ENCODE results near the gene SOX5. TPM values are rescaled to one million over a fixed set of nuclear protein-coding genes. Genes with fewer than 3 reads are reported as not detected.

SOX5 gene
- total and polyA plus RNA-seq, 2 of the 8 experiments (the other 6 are each of a cell fraction or from before 2014, with no cell fraction given): 2.2 to 2.6 TPM

DNA sequence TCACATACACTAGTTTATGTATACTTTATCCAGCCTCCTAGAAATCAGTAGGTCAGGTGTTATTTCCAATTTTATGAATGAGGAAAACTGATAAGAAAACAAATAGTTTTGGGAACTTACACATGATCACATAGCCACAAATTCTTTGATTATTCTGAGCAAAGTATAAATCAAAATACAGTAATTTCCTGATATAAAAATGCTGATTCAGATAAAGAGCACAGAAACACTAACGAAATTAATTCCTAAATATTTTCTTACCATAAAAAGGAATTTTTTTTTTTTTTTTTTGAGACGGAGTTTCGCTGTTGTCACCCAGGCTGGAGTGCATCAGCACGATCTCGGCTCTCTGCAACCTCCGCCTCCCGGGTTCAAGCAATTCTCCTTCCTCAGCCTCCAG, 275.4 kb downstream of the SOX5 start (continued):
- TF ChIP-seq, protein P1, sequence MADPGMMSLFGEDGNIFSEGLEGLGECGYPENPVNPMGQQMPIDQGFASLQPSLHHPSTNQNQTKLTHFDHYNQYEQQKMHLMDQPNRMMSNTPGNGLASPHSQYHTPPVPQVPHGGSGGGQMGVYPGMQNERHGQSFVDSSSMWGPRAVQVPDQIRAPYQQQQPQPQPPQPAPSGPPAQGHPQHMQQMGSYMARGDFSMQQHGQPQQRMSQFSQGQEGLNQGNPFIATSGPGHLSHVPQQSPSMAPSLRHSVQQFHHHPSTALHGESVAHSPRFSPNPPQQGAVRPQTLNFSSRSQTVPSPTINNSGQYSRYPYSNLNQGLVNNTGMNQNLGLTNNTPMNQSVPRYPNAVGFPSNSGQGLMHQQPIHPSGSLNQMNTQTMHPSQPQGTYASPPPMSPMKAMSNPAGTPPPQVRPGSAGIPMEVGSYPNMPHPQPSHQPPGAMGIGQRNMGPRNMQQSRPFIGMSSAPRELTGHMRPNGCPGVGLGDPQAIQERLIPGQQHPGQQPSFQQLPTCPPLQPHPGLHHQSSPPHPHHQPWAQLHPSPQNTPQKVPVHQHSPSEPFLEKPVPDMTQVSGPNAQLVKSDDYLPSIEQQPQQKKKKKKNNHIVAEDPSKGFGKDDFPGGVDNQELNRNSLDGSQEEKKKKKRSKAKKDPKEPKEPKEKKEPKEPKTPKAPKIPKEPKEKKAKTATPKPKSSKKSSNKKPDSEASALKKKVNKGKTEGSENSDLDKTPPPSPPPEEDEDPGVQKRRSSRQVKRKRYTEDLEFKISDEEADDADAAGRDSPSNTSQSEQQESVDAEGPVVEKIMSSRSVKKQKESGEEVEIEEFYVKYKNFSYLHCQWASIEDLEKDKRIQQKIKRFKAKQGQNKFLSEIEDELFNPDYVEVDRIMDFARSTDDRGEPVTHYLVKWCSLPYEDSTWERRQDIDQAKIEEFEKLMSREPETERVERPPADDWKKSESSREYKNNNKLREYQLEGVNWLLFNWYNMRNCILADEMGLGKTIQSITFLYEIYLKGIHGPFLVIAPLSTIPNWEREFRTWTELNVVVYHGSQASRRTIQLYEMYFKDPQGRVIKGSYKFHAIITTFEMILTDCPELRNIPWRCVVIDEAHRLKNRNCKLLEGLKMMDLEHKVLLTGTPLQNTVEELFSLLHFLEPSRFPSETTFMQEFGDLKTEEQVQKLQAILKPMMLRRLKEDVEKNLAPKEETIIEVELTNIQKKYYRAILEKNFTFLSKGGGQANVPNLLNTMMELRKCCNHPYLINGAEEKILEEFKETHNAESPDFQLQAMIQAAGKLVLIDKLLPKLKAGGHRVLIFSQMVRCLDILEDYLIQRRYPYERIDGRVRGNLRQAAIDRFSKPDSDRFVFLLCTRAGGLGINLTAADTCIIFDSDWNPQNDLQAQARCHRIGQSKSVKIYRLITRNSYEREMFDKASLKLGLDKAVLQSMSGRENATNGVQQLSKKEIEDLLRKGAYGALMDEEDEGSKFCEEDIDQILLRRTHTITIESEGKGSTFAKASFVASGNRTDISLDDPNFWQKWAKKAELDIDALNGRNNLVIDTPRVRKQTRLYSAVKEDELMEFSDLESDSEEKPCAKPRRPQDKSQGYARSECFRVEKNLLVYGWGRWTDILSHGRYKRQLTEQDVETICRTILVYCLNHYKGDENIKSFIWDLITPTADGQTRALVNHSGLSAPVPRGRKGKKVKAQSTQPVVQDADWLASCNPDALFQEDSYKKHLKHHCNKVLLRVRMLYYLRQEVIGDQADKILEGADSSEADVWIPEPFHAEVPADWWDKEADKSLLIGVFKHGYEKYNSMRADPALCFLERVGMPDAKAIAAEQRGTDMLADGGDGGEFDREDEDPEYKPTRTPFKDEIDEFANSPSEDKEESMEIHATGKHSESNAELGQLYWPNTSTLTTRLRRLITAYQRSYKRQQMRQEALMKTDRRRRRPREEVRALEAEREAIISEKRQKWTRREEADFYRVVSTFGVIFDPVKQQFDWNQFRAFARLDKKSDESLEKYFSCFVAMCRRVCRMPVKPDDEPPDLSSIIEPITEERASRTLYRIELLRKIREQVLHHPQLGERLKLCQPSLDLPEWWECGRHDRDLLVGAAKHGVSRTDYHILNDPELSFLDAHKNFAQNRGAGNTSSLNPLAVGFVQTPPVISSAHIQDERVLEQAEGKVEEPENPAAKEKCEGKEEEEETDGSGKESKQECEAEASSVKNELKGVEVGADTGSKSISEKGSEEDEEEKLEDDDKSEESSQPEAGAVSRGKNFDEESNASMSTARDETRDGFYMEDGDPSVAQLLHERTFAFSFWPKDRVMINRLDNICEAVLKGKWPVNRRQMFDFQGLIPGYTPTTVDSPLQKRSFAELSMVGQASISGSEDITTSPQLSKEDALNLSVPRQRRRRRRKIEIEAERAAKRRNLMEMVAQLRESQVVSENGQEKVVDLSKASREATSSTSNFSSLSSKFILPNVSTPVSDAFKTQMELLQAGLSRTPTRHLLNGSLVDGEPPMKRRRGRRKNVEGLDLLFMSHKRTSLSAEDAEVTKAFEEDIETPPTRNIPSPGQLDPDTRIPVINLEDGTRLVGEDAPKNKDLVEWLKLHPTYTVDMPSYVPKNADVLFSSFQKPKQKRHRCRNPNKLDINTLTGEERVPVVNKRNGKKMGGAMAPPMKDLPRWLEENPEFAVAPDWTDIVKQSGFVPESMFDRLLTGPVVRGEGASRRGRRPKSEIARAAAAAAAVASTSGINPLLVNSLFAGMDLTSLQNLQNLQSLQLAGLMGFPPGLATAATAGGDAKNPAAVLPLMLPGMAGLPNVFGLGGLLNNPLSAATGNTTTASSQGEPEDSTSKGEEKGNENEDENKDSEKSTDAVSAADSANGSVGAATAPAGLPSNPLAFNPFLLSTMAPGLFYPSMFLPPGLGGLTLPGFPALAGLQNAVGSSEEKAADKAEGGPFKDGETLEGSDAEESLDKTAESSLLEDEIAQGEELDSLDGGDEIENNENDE (IDR thresholded peaks at IDR 0.05; ENCODE audit: insufficient replicate concordance, low read length): no peak
- TF ChIP-seq EZH2 (IDR thresholded peaks at IDR 0.05; ENCODE audit: low read depth, low read length, severe bottlenecking) (no peak), NRF1 (IDR thresholded peaks at IDR 0.05; ENCODE audit: low read depth, low read length) (no peak), CHD1 (IDR thresholded peaks at IDR 0.05; ENCODE audit: low read depth, low read length) (no peak)
